Activated naive CD8-positive, alpha-beta T cell treated with anti-CD3 and anti-CD28 coated beads, Interleukin-2, amount 50 U/mL, for 16 hours (primary cell): ENCODE data around the gene HPS4.
"Not testable (repeated sequence)": the region's sequence is repeated elsewhere in the genome, so short reads cannot be mapped to it uniquely, and the experiment has no call there.

Experiments
- DNase-seq: peaks from one replicate; pipeline ENCODE4 v3.0.0-alpha.2; 2020; ENCODE audit warnings: low read depth, low spot score

HPS4 gene

GRCh38 chr22:26414347-26414746 is 69.2 kb downstream of the HPS4 start:
- DNase-seq: no peak

DNA sequence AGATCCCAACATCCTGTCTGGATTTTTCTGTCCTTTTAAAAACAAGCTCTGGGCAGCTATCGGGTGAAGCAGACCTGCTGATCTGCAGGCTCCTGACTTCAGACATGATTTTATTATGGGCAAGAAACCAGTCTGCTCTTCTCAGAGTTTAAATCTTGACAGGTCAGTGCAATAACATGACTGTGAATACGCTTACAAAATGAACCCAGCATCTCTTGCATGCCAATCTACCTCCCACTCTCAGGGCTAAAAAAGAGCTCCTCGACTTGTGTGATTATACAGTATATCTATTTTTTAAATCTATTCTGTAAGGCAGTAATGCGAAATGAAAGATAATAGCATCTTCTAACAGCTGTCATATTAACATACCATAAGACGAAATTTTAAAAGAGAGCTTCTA is 73.2 kb downstream of the HPS4 start:
- no peak for DNase-seq

- no peak for DNase-seq
Measured at GRCh38 chr22:26409719-26410335, 73.8 kb downstream of the HPS4 start.

DNA sequence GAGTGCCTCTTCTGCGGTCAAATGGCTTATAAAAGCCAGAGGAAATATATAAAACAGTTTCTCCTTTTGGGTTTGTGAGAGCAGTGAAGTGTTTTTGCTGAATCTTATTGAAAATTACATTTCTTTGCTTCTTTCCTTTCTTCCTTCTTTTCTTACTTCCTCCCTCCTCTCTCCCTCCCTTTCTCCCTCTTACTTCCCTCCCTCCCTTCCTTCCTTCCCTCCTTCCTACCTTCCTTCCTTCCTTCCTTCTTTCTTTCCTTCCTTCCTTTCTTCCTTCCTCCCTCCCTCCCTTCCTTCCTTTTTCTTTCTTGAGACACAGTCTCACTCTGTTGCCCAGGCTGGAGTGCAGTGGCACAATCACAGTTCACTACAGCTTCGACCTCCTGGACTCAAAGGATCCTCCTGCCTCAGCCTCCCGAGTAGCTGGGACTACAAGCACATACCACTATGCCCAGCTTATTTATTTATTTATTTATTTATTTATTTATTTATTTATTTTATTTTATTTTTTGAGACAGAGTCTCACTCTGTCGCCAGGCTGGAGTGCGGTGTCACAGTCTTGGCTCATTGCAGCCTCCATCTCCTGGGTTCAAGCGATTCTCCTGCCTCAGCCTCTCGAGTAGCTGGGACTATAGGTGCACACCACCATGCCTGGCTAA is 74.9 kb downstream of the HPS4 start:
- DNase-seq: not testable (repeated sequence)

GRCh38 chr22:26406118-26406517 is 77.5 kb downstream of the HPS4 start:
- no peak for DNase-seq

GRCh38 chr22:26404851-26405421 is 78.6 kb downstream of the HPS4 start:
- DNase-seq: no peak

DNA sequence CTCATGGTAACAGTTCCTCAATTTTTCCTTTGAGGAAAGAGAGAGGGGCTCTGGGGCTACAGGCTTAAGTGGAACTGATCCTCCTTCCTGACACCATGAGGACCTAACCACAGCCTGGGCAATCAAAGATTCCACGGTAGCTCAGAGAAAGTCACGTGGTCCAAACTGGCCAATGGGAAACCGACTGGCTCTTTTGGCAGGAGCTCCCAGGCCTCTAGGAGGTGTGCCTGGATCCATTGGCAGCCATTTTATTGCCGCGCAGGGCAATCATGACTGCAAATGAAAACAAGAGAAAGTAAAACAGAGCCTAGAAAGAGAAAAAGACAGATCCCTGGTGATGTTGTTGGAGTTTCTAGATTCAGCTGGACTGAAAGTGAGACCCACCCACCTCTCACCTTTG is 81.9 kb downstream of the HPS4 start:
- DNase-seq: no peak
